Smooth muscle cell (in vitro differentiated cells): Measurements from ENCODE around the gene PPP6C. TPM values are rescaled to one million over a fixed set of nuclear protein-coding genes. Genes with fewer than 3 reads are reported as not detected.
"Not testable (repeated sequence)": the region's sequence is repeated elsewhere in the genome, so short reads cannot be mapped to it uniquely, and the experiment has no call there.

ENCODE experiments used
- DNase-seq: peaks from one replicate; lab custom pipeline; 2025; ENCODE audit not compliant: unreplicated experiment; lab: John Stamatoyannopoulos, UW
- H2AFZ ChIP-seq: fragments of 200-600 bp; sonication (generic); 2 replicates; pipeline ENCODE4 v1.6.0; 2016; ENCODE audit warnings: antibody characterized with exemption, low read depth, mild to moderate bottlenecking
- H3F3A ChIP-seq: fragments of 200-600 bp; sonication (generic); 2 replicates; pipeline ENCODE4 v1.6.0; 2017; ENCODE audit warnings: antibody characterized with exemption, low read depth
- H3K27ac ChIP-seq: fragments of 200-600 bp; sonication (generic); 2 replicates; pipeline ENCODE4 v1.5.1; 2016; ENCODE audit warnings: low read depth, mild to moderate bottlenecking
- H3K27me3 ChIP-seq: fragments of 200-600 bp; sonication (generic); 2 replicates; pipeline ENCODE4 v1.6.1; 2016; ENCODE audit warnings: low read depth, mild to moderate bottlenecking
- H3K36me3 ChIP-seq: fragments of 200-600 bp; sonication (generic); 2 replicates; pipeline ENCODE4 v1.5.1; 2016; ENCODE audit warnings: low read depth
- H3K4me1 ChIP-seq: fragments of 200-600 bp; sonication (generic); 2 replicates; pipeline ENCODE4 v1.5.1; 2016; ENCODE audit warnings: low read depth
- H3K4me2 ChIP-seq: fragments of 200-600 bp; sonication (generic); 2 replicates; pipeline ENCODE4 v1.6.0; 2016; ENCODE audit warnings: mild to moderate bottlenecking
- H3K4me3 ChIP-seq: fragments of 200-600 bp; sonication (generic); 2 replicates; pipeline ENCODE4 v1.5.1; 2016; ENCODE audit warnings: mild to moderate bottlenecking
- H3K79me2 ChIP-seq: fragments of 200-600 bp; sonication (generic); 2 replicates; pipeline ENCODE4 v1.6.0; 2016; ENCODE audit warnings: low read depth, mild to moderate bottlenecking
- H3K9ac ChIP-seq: fragments of 200-600 bp; sonication (generic); 2 replicates; pipeline ENCODE4 v1.6.0; 2016; ENCODE audit warnings: low read depth
- H3K9me3 ChIP-seq: fragments of 200-600 bp; sonication (generic); replicated peaks from 2 replicates; pipeline ENCODE4 v1.5.1; 2016; ENCODE audit warnings: low read depth
- H4K20me1 ChIP-seq: fragments of 200-600 bp; sonication (generic); 2 replicates; pipeline ENCODE4 v1.6.0; 2016; ENCODE audit warnings: low read depth
- WGBS: methylation state at CpG from one replicate; pipeline ENCODE4 v1.1.7; 2016; ENCODE audit warnings: low lambda C conversion rate; 5-methylcytosine and 5-hydroxymethylcytosine counted together
- polyA plus RNA-seq: library from polyadenylated mRNA; unstranded; fragments of >200 nt; fragmentation: Nextera tagmentation; extraction: Ambion mirVana; gene quantifications from 2 replicates; pipeline ENCODE4 v1.2.1, GENCODE V29; 2016
- total RNA-seq: library from RNA; depleted of rRNA; stranded (reverse); fragments of >200 nt; gene quantifications from 2 replicates; pipeline ENCODE4 v1.2.3, GENCODE V29; 2014
- TF ChIP-seq, protein P1 (sequence below): fragments of 200-600 bp; sonication (generic); IDR thresholded peaks from 2 replicates; pipeline ENCODE4 v1.5.1; 2017; ENCODE audit warnings: borderline replicate concordance, mild to moderate bottlenecking, antibody characterized with exemption; ENCODE audit not compliant: insufficient read depth, poor library complexity, severe bottlenecking

The PPP6C gene
- 31.2 and 34.2 TPM in 2 replicates for total RNA-seq
- 21.6 and 25.2 TPM in 2 replicates for polyA plus RNA-seq

DNA sequence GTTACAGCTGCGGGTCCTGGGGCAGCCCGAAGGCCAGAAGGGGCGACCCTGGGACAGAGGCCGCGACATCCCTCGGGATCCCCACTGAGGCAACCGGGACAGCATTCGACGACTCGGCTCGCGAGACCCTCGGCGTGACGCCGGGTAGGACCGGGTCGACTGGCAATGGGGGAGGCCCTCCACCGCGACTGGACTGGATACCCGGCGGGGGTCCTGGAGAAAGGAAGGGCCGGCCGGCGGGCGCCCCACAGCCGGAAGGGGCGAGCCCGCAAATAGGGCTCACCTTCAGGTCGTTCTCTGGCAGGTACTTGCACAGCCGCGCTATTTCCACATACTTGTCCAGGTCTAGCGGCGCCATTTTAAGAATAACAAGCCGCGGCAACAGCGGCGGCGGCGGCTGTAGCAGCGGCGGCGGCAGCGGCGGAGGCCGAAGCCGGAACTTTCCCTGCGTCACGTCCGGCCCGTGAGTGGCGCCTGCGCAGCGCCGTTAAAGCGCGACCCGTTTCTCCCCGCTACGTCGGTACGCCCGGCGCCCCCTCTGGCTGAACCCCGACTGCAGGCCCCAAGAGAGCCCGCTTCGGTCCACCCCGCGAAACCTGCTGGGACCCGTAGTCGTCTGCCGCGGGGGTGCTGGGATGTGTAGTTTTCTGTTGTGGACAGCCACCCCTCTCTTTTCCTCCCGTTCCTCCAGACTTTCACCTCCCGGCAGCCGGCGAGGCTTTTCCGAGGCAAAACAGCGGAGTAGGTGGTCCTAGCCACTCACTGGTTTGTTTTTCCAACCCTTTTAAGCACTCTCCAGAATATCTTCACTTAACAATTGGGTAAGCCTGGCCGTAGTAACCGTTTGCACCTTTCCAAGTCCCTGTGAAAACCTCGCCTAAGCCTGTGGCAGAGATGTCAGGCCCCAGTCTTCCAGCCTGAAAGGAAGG is at the start of gene PPP6C:
TSS of gene PPP6C (minus strand) at position 443 of the 929 bp plus-strand sequence. CDS start at position 358, 85 bp downstream.
- Histone ChIP-seq H3K27ac (peak within 1 kb of the TSS; percentile 89), H3K9ac (peak within 1 kb of the TSS; percentile 98), H3K79me2 (peaks cover 64% of the 10 kb centered on the region), H3K4me1 (peaks cover 7% of the 10 kb centered on the region), H3K4me3 (peak within 1 kb of the TSS; percentile 97), H4K20me1 (peaks cover 40% of the 10 kb centered on the region), H3K4me2 (peak within 1 kb of the TSS; percentile 96), H3K9me3 (no peaks in the 10 kb centered on the region), H2AFZ (peak within 1 kb of the TSS; percentile 97), H3F3A (no peaks in the 10 kb centered on the region), H3K27me3 (no peaks in the 10 kb centered on the region), H3K36me3 (no peaks in the 10 kb centered on the region)
- 2% methylated on average over 77 of the region's 82 CpGs for WGBS
- peak; percentile 80 for DNase-seq
- TF ChIP-seq, protein P1, sequence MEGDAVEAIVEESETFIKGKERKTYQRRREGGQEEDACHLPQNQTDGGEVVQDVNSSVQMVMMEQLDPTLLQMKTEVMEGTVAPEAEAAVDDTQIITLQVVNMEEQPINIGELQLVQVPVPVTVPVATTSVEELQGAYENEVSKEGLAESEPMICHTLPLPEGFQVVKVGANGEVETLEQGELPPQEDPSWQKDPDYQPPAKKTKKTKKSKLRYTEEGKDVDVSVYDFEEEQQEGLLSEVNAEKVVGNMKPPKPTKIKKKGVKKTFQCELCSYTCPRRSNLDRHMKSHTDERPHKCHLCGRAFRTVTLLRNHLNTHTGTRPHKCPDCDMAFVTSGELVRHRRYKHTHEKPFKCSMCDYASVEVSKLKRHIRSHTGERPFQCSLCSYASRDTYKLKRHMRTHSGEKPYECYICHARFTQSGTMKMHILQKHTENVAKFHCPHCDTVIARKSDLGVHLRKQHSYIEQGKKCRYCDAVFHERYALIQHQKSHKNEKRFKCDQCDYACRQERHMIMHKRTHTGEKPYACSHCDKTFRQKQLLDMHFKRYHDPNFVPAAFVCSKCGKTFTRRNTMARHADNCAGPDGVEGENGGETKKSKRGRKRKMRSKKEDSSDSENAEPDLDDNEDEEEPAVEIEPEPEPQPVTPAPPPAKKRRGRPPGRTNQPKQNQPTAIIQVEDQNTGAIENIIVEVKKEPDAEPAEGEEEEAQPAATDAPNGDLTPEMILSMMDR: peak; percentile 48

DNA sequence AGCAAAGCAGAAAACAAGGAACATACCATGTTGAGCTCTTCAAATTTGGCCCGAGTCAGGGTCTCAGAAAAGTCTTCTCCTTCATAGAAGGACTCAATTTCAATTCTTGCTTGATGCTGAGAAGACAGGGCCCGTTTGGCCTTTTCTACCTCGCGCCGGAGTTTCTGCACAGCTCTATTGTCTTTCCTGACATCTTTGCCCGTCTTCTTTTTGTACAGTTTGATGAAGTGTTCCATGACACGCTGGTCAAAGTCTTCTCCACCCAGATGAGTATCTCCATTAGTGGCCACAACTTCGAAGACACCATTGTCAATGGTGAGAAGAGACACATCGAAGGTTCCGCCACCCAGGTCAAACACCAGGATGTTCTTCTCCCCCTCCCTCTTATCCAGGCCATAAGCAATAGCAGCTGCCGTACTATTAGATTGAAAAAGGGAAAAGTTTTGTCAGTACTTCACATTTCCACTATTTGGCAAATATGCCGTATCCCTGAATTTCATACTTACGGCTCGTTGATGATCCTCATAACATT is 49.4 kb upstream of the PPP6C start:
- Histone ChIP-seq H3K4me3 (peak overlapping the region; percentile 98), H3K27ac (peak overlapping the region; percentile 97), H3K4me2 (peak overlapping the region; percentile 93), H4K20me1 (peaks cover 69% of the 10 kb centered on the region), H3K27me3 (no peaks in the 10 kb centered on the region), H2AFZ (no peak overlapping the region), H3F3A (peaks cover 41% of the 10 kb centered on the region), H3K36me3 (peaks cover 24% of the 10 kb centered on the region), H3K79me2 (peaks cover 60% of the 10 kb centered on the region), H3K9ac (peak overlapping the region; percentile 99), H3K4me1 (peaks cover 47% of the 10 kb centered on the region), H3K9me3 (no peaks in the 10 kb centered on the region)
- 91% methylated on average over 14 of the region's 14 CpGs for WGBS
- TF ChIP-seq, protein P1: no peak
- DNase-seq: no peak

DNA sequence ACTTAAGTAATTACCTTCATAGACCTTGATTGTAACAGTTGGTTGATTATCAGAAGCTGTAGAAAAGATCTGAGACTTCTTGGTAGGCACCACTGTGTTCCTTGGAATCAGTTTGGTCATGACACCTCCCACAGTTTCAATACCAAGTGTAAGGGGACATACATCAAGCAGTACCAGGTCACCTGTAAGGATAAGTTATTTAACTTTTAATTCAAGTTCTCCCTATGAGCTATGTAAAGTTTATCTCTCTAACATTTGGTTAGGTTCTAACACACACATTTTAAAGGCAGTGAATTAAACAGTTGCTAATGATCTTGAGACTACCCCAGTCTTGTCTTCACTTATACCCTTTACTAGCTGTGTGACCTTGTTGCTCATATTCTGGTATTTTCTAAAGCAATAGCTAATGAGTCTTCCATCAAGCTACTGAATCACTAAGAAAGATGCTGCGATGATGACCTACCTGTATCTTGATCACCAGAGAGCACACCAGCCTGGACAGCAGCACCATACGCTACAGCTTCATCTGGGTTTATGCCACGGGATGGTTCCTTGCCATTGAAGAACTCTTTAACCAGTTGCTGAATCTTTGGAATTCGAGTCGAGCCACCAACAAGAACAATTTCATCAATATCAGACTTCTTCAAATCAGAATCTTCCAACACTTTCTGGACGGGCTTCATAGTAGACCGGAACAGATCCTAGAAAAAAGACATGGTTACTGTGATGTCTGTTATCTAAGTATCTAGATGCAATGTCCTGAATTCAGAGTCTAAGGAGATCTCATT is 48.7 kb upstream of the PPP6C start:
- Histone ChIP-seq H3K27ac (peak overlapping the region; percentile 97), H3K9ac (peak overlapping the region; percentile 99), H3K27me3 (no peaks in the 10 kb centered on the region), H2AFZ (no peak overlapping the region), H3K4me2 (peak overlapping the region; percentile 93), H3K9me3 (no peaks in the 10 kb centered on the region), H3K79me2 (peaks cover 60% of the 10 kb centered on the region), H3K4me1 (peaks cover 47% of the 10 kb centered on the region), H3F3A (peaks cover 42% of the 10 kb centered on the region), H3K4me3 (peak overlapping the region; percentile 98), H3K36me3 (peaks cover 24% of the 10 kb centered on the region), H4K20me1 (peaks cover 71% of the 10 kb centered on the region)
- TF ChIP-seq, protein P1: no peak
- DNase-seq: no peak
- WGBS: 92% methylated on average over 7 of the region's 7 CpGs

DNA sequence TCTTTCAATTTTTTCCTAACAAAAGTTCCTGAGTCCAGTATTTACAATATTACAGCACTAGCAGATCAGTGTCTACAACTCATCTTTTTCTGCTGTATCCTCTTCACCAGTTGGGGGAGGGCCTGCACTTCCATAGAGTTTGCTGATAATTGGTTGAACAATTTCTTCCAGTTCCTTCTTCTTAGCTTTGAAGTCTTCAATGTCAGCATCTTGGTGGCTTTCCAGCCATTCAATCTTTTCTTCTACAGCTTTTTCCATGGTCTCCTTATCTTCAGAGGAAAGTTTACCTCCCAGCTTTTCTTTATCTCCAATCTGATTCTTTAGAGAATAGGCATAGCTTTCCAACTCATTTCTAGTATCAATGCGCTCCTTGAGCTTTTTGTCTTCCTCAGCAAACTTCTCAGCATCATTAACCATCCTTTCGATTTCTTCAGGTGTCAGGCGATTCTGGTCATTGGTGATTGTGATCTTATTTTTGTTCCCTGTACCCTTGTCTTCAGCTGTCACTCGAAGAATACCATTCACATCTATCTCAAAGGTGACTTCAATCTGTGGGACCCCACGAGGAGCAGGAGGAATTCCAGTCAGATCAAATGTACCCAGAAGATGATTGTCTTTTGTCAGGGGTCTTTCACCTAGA is 47.0 kb upstream of the PPP6C start:
- peaks cover 60% of the 10 kb centered on the region for H3K79me2 ChIP-seq
- H3K4me1 ChIP-seq: peaks cover 41% of the 10 kb centered on the region
- peaks cover 71% of the 10 kb centered on the region for H4K20me1 ChIP-seq
- H3F3A ChIP-seq: peaks cover 42% of the 10 kb centered on the region
- peak overlapping the region; percentile 99 for H3K9ac ChIP-seq
- peak overlapping the region; percentile 93 for H3K4me2 ChIP-seq
- not testable (repeated sequence) for H2AFZ ChIP-seq, H3K27me3 ChIP-seq, H3K9me3 ChIP-seq, DNase-seq
- WGBS: 90% methylated on average over 5 of the region's 5 CpGs
- peaks cover 24% of the 10 kb centered on the region for H3K36me3 ChIP-seq
- H3K27ac ChIP-seq: peak overlapping the region; percentile 97
- peak overlapping the region; percentile 98 for H3K4me3 ChIP-seq
